HG02885 (cell line): ENCODE results near the gene CHST12.
"Not testable (repeated sequence)": the region's sequence is repeated elsewhere in the genome, so short reads cannot be mapped to it uniquely, and the experiment has no call there.

ENCODE experiments used
- ATAC-seq: cut with Tn5 transposase; IDR thresholded peaks from one replicate; pipeline ENCODE4 v1.9.1; 2021; ENCODE audit warnings: mild to moderate bottlenecking; ENCODE audit not compliant: unreplicated experiment, poor library complexity

Gene CHST12

GRCh38 chr7:2402687-2403013, 761 bp upstream of the CHST12 start:
- no peak for ATAC-seq

GRCh38 chr7:2403718-2404648, 572 bp downstream of the CHST12 start:
- peak; percentile 6 for ATAC-seq

GRCh38 chr7:2404714-2405119, 1.3 kb downstream of the CHST12 start:
- no peak for ATAC-seq

- no peak for ATAC-seq
These were observed 1.8 kb downstream of the CHST12 start for GRCh38 chr7:2405201-2405600.

- ATAC-seq: peak; percentile 51
These were observed 2.4 kb downstream of the CHST12 start for GRCh38 chr7:2405601-2406345.

- ATAC-seq: no peak
These were observed 6.5 kb downstream of the CHST12 start for GRCh38 chr7:2409745-2410414.

GRCh38 chr7:2411049-2411448, 7.6 kb downstream of the CHST12 start:
- no peak for ATAC-seq

- ATAC-seq: no peak
These were observed 8.6 kb downstream of the CHST12 start for GRCh38 chr7:2411815-2412586.

- no peak for ATAC-seq
These were observed 9.3 kb downstream of the CHST12 start for GRCh38 chr7:2412587-2413201.

- ATAC-seq: no peak
These were observed 12.7 kb downstream of the CHST12 start for GRCh38 chr7:2416063-2416462.

GRCh38 chr7:2416650-2417049, 13.2 kb downstream of the CHST12 start:
- no peak for ATAC-seq

GRCh38 chr7:2417178-2417577, 13.8 kb downstream of the CHST12 start:
- ATAC-seq: not testable (repeated sequence)

GRCh38 chr7:2417981-2418481, 14.6 kb downstream of the CHST12 start:
- no peak for ATAC-seq

GRCh38 chr7:2420216-2420933, 17.0 kb downstream of the CHST12 start:
- no peak for ATAC-seq

- ATAC-seq: no peak
These were observed 18.5 kb downstream of the CHST12 start for GRCh38 chr7:2421943-2422310.

- ATAC-seq: no peak
These were observed 22.3 kb downstream of the CHST12 start for GRCh38 chr7:2425749-2426148.

GRCh38 chr7:2431260-2431867, 28.0 kb downstream of the CHST12 start:
- no peak for ATAC-seq

- no peak for ATAC-seq
These were observed 29.7 kb downstream of the CHST12 start for GRCh38 chr7:2432910-2433712.
